Fibroblast of lung (primary cell): ENCODE data around the gene MREG. TPM values are rescaled to one million over a fixed set of nuclear protein-coding genes. Genes with fewer than 3 reads are reported as not detected.
A peak's percentile ranks its signal among the peaks of the same experiment; 100 is the strongest.

Experiments
- DNase-seq, 2 donors: peaks; one replicate each; pipeline versions ENCODE4 v3.0.0 to v3.0.0-alpha.2; 2010; ENCODE audit warnings: low read depth in 2 of 2
- H2AFZ ChIP-seq: 2 replicates; pipeline ENCODE4 v1.5.1; 2012; ENCODE audit warnings: low read length, control low read depth, inconsistent platforms
- H3K27ac ChIP-seq: 2 replicates; pipeline ENCODE4 v1.5.1; 2011; ENCODE audit warnings: low read length, control low read depth; ENCODE audit not compliant: insufficient read depth
- H3K27me3 ChIP-seq: 2 replicates; pipeline ENCODE4 v1.5.1; 2011; ENCODE audit warnings: mild to moderate bottlenecking, low read length; ENCODE audit not compliant: control insufficient read depth, insufficient read depth
- H3K36me3 ChIP-seq: 2 replicates; pipeline ENCODE4 v1.5.1; 2011; ENCODE audit warnings: low read length; ENCODE audit not compliant: control insufficient read depth, insufficient read depth
- H3K4me1 ChIP-seq: 2 replicates; pipeline ENCODE4 v1.5.1; 2011; ENCODE audit warnings: low read length; ENCODE audit not compliant: control insufficient read depth, insufficient read depth; ENCODE audit errors: extremely low read depth
- H3K4me2 ChIP-seq: 2 replicates; pipeline ENCODE4 v1.5.1; 2011; ENCODE audit warnings: low read length, control low read depth; ENCODE audit not compliant: insufficient read depth; ENCODE audit errors: extremely low read depth
- H3K4me3 ChIP-seq, 4 experiments: fragments of 200-600 bp in 1 of 4; sonication (generic) in 1 of 4; replicated peaks in 1 of 4; 2 replicates each; pipeline ENCODE4 v1.5.1; 2011 to 2016; ENCODE audit warnings: low read length in 4 of 4, low read depth in 3 of 4, mild to moderate bottlenecking in 3 of 4, control low read depth in 2 of 4, inconsistent platforms in 1 of 4, mixed read lengths in 1 of 4; ENCODE audit not compliant: insufficient read depth in 1 of 4; ENCODE audit errors: control extremely low read depth in 1 of 4
- H3K79me2 ChIP-seq: 2 replicates; pipeline ENCODE4 v1.5.1; 2012; ENCODE audit warnings: mild to moderate bottlenecking, low read length, inconsistent platforms; ENCODE audit not compliant: control insufficient read depth, insufficient read depth
- H3K9ac ChIP-seq: 2 replicates; pipeline ENCODE4 v1.5.1; 2011; ENCODE audit warnings: mild to moderate bottlenecking, low read length, control low read depth; ENCODE audit not compliant: insufficient read depth
- H3K9me3 ChIP-seq: 2 replicates; pipeline ENCODE4 v1.5.1; 2012; ENCODE audit warnings: low read depth, low read length; ENCODE audit not compliant: control insufficient read depth, insufficient read depth
- H4K20me1 ChIP-seq: 2 replicates; pipeline ENCODE4 v1.5.1; 2011; ENCODE audit warnings: low read length; ENCODE audit not compliant: control insufficient read depth, insufficient read depth; ENCODE audit errors: extremely low read depth
- CTCF ChIP-seq, 2 donors: IDR thresholded peaks in 1 of 2; conservative IDR thresholded peaks in 1 of 2; 1 replicate in 1 of 2; 2 replicates in 1 of 2; pipeline ENCODE4 v1.5.1; 2011 to 2012; ENCODE audit warnings: low read length in 2 of 2, control low read depth in 1 of 2, inconsistent platforms in 1 of 2, low read depth in 1 of 2, mild to moderate bottlenecking in 1 of 2
- EZH2 ChIP-seq: IDR thresholded peaks from 2 replicates; pipeline ENCODE4 v1.5.1; 2012; ENCODE audit warnings: low read length, control low read depth, mild to moderate bottlenecking; ENCODE audit errors: missing control alignments
- polyA plus RNA-seq, 2 donors: library from polyadenylated mRNA; depleted of rRNA in 1 of 2; stranded (reverse) in 1 of 2; unstranded in 1 of 2; fragments of >200 nt; gene quantifications; 2 replicates each; pipeline ENCODE4 v1.2.1, GENCODE V29; 2011 to 2012; ENCODE audit warnings: missing spikeins in 1 of 2
- total RNA-seq: library from RNA; depleted of rRNA; stranded (reverse); fragments of >200 nt; gene quantifications from 2 replicates; pipeline ENCODE4 v1.2.1, GENCODE V29; 2014

Gene MREG
- total and polyA plus RNA-seq, 2 donors (not counting 1 experiment from before 2014, with no cell fraction given): 2.4 to 3.5 TPM

GRCh38 chr2:215918901-215919599, 94.3 kb downstream of the MREG start:
- Histone ChIP-seq H3K9ac (no peak overlapping the region), H3K4me2 (no peak overlapping the region)
- TF ChIP-seq CTCF (conservative IDR thresholded peaks at IDR 0.05 in 1 of 2, IDR thresholded peaks at IDR 0.05 in 1 of 2; ENCODE audit: low read depth in 1 of 2, low read length in 2 of 2) (no peak), EZH2 (no peak)

GRCh38 chr2:215917953-215918620, 95.3 kb downstream of the MREG start:
- Histone ChIP-seq H3K9ac (no peak overlapping the region), H4K20me1 (no peaks in the 10 kb centered on the region), H3K9me3 (no peaks in the 10 kb centered on the region), H3K4me3 (no peak overlapping the region), H3K36me3 (no peaks in the 10 kb centered on the region), H3K4me1 (peaks cover 11% of the 10 kb centered on the region), H2AFZ (peak overlapping the region; percentile 25), H3K27ac (no peak overlapping the region), H3K79me2 (no peaks in the 10 kb centered on the region), H3K4me2 (no peak overlapping the region), H3K27me3 (no peaks in the 10 kb centered on the region)
- TF ChIP-seq CTCF (conservative IDR thresholded peaks at IDR 0.05 in 1 of 2, IDR thresholded peaks at IDR 0.05 in 1 of 2; ENCODE audit: low read depth in 1 of 2, low read length in 2 of 2) (no peak), EZH2 (no peak)
- DNase-seq: peak; percentile 35 to 71

More at GRCh38 chr2:215918901-215919599, 94.3 kb downstream of the MREG start:
- H3K9me3 ChIP-seq: no peaks in the 10 kb centered on the region
- no peaks in the 10 kb centered on the region for H3K36me3 ChIP-seq
- no peaks in the 10 kb centered on the region for H3K27me3 ChIP-seq
- no peak overlapping the region for H2AFZ ChIP-seq
- no peaks in the 10 kb centered on the region for H4K20me1 ChIP-seq
- H3K79me2 ChIP-seq: no peaks in the 10 kb centered on the region
- peak in 1 of 2 donors; percentile 21 for DNase-seq
- no peak overlapping the region for H3K27ac ChIP-seq
- H3K4me3 ChIP-seq: no peak overlapping the region
- peaks cover 11% of the 10 kb centered on the region for H3K4me1 ChIP-seq

GRCh38 chr2:215915441-215915840, 97.9 kb downstream of the MREG start:
- H3K4me1 ChIP-seq: peaks cover 9% of the 10 kb centered on the region
- DNase-seq: no peak
- no peak overlapping the region for H3K4me2 ChIP-seq
- no peaks in the 10 kb centered on the region for H4K20me1 ChIP-seq
- no peak overlapping the region for H2AFZ ChIP-seq
- no peak overlapping the region for H3K27ac ChIP-seq
- no peaks in the 10 kb centered on the region for H3K79me2 ChIP-seq
- H3K9ac ChIP-seq: no peak overlapping the region
- no peak for TF ChIP-seq EZH2
- TF ChIP-seq CTCF (conservative IDR thresholded peaks at IDR 0.05 in 1 of 2, IDR thresholded peaks at IDR 0.05 in 1 of 2; ENCODE audit: low read depth in 1 of 2, low read length in 2 of 2): no peak
- no peaks in the 10 kb centered on the region for H3K9me3 ChIP-seq
- H3K27me3 ChIP-seq: no peaks in the 10 kb centered on the region
- H3K36me3 ChIP-seq: no peaks in the 10 kb centered on the region
- H3K4me3 ChIP-seq: no peak overlapping the region
